GM12892 (cell line): ENCODE measurements around the gene DHRS13.
"Not testable (repeated sequence)": the region's sequence is repeated elsewhere in the genome, so short reads cannot be mapped to it uniquely, and the experiment has no call there.

Experiments used
- DNase-seq: peaks from one replicate; pipeline ENCODE4 v3.0.0; 2011; ENCODE audit not compliant: insufficient read length
- FAIRE-seq: peaks from 2 replicates; lab custom pipeline; 2011; peaks lifted over from hg19 to GRCh38; lab: Jason Lieb, UNC
- POLR2A ChIP-seq: IDR thresholded peaks from 2 replicates; pipeline ENCODE4 v1.6.1; 2011; ENCODE audit warnings: low read depth, low read length, control low read depth
- POLR2AphosphoS5 ChIP-seq: IDR thresholded peaks from 2 replicates; pipeline ENCODE4 v1.6.1; 2011; ENCODE audit warnings: low read depth, low read length, control low read depth
- TAF1 ChIP-seq: IDR thresholded peaks from 2 replicates; pipeline ENCODE4 v1.6.1; 2011; ENCODE audit warnings: low read depth, mild to moderate bottlenecking, control low read depth, low read length, borderline replicate concordance

The DHRS13 gene

GRCh38 chr17:28897769-28898526 is 4.9 kb downstream of the DHRS13 start:
- no peak for TF ChIP-seq POLR2A
- no peak for TF ChIP-seq TAF1
- FAIRE-seq (no peak), DNase-seq (no peak)

- DNase-seq (no peak), FAIRE-seq (peak; percentile 81)
- TF ChIP-seq POLR2AphosphoS5, result no peak
- TF ChIP-seq POLR2A, result peak; percentile 68; the same call in 1 of the 2 replicates
Measured at GRCh38 chr17:28896884-28897768, 5.8 kb downstream of the DHRS13 start, which contains the start of gene FLOT2. TSS of gene FLOT2 (minus strand) at chr17:28897733. CDS start at chr17:28897574, 159 bp downstream.

GRCh38 chr17:28896491-28896883 is 6.4 kb downstream of the DHRS13 start:
- FAIRE-seq (no peak), DNase-seq (no peak)

GRCh38 chr17:28895794-28896447 is 7.0 kb downstream of the DHRS13 start:
- TF ChIP-seq TAF1 (no peak), POLR2AphosphoS5 (no peak; the same call in 1 of the 2 replicates), POLR2A (no peak)
- DNase-seq (no peak), FAIRE-seq (no peak)

More at GRCh38 chr17:28896491-28896883, 6.4 kb downstream of the DHRS13 start:
- TF ChIP-seq TAF1, result no peak
- TF ChIP-seq POLR2AphosphoS5, result no peak
- no peak for TF ChIP-seq POLR2A

- not testable (repeated sequence) for DNase-seq
- peak; percentile 67 for FAIRE-seq
Measured at GRCh38 chr17:28893248-28894183, 9.4 kb downstream of the DHRS13 start.

- DNase-seq (no peak), FAIRE-seq (peak; percentile 67)
- no peak for TF ChIP-seq POLR2AphosphoS5
- TF ChIP-seq TAF1, result no peak
- no peak for TF ChIP-seq POLR2A
Measured at GRCh38 chr17:28892024-28892423, 10.9 kb downstream of the DHRS13 start.

GRCh38 chr17:28891201-28891600 is 11.7 kb downstream of the DHRS13 start:
- no peak for FAIRE-seq
- DNase-seq, result no peak
- TF ChIP-seq POLR2AphosphoS5 (no peak), POLR2A (no peak), TAF1 (no peak)

- peak; percentile 27 for FAIRE-seq
- no peak for DNase-seq
- no peak for TF ChIP-seq TAF1
- no peak for TF ChIP-seq POLR2A
- TF ChIP-seq POLR2AphosphoS5, result no peak
Measured at GRCh38 chr17:28889996-28890395, 12.9 kb downstream of the DHRS13 start.

- no peak for TF ChIP-seq TAF1
- no peak for TF ChIP-seq POLR2AphosphoS5
- TF ChIP-seq POLR2A, result no peak
- DNase-seq (no peak), FAIRE-seq (peak; percentile 60)
Measured at GRCh38 chr17:28888832-28889231, 14.0 kb downstream of the DHRS13 start.

GRCh38 chr17:28887871-28888471 is 14.9 kb downstream of the DHRS13 start:
- DNase-seq, result no peak
- peak; percentile 61 for FAIRE-seq
- no peak for TF ChIP-seq POLR2A
- no peak for TF ChIP-seq TAF1
- TF ChIP-seq POLR2AphosphoS5, result no peak
